Neural crest cell (in vitro differentiated cells): ENCODE measurements around the gene PARP14. TPM values are rescaled to one million over a fixed set of nuclear protein-coding genes. Genes with fewer than 3 reads are reported as not detected.
"Not testable (repeated sequence)": the region's sequence is repeated elsewhere in the genome, so short reads cannot be mapped to it uniquely, and the experiment has no call there.

Experiments used
- DNase-seq: peaks from one replicate; pipeline ENCODE4 v3.0.0; 2021; ENCODE audit warnings: low read depth, mixed read lengths, low spot score
- H3K27ac Mint-ChIP-seq: one replicate; pipeline ENCODE4 v1.8.0; 2021; ENCODE audit warnings: mild to moderate bottlenecking, mixed read lengths; ENCODE audit not compliant: unreplicated experiment
- H3K27me3 Mint-ChIP-seq: 2 replicates; pipeline ENCODE4 v1.8.0; 2021; ENCODE audit warnings: low read depth, mild to moderate bottlenecking, mixed read lengths
- H3K36me3 Mint-ChIP-seq: 2 replicates; pipeline ENCODE4 v1.8.0; 2021; ENCODE audit warnings: low read depth, mild to moderate bottlenecking, mixed read lengths
- H3K4me1 Mint-ChIP-seq: 2 replicates; pipeline ENCODE4 v1.8.0; 2021; ENCODE audit warnings: mixed read lengths
- H3K4me3 Mint-ChIP-seq: one replicate; pipeline ENCODE4 v1.8.0; 2021; ENCODE audit warnings: mild to moderate bottlenecking, mixed read lengths
- H3K9me3 Mint-ChIP-seq: 2 replicates; pipeline ENCODE4 v1.8.0; 2021; ENCODE audit warnings: mixed read lengths
- total RNA-seq: library from RNA; stranded (reverse); gene quantifications from 2 replicates; pipeline ENCODE4 v1.2.1, GENCODE V29; 2021
- TF ChIP-seq, protein P1 (sequence below): fragments of 200-600 bp; sonication (generic); conservative IDR thresholded peaks from 2 replicates; pipeline ENCODE4 v1.5.0; 2021; ENCODE audit warnings: antibody characterized with exemption, mild to moderate bottlenecking

Gene PARP14
- total RNA-seq, 1 donor from 2014 or later = 6.6 TPM

DNA sequence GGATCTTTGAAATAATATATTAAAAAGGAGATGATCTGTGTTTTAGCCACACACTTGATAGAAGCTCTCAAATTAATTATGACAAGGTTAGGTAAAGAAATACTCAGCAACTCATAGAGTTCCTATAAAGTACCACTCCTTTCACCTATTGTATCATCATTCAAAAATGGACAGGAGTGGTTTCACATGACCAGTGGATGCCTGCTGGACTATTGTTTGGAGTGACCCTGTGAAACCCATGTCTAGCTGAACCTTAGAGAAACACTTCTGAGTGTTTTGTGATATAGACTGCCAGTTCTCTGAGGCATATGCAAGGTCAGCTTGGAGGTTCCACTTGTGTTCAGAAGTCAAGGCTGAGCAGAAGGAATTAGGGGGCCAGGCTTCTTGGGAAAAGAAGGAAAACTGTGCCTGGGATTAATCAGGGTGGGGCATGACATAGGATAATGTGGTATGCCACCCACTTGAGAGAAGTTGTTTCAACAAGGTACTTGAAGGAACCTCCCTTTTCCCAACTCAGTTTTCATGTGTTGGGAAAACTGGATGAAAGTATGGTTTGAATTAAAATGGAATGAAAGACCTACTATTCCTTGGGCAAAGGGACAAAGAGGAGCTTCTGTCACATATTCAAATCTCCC lies 15.4 kb downstream of the PARP14 start:
- H3K36me3 Mint-ChIP-seq = no peaks in the 10 kb centered on the region
- TF ChIP-seq, protein P1, sequence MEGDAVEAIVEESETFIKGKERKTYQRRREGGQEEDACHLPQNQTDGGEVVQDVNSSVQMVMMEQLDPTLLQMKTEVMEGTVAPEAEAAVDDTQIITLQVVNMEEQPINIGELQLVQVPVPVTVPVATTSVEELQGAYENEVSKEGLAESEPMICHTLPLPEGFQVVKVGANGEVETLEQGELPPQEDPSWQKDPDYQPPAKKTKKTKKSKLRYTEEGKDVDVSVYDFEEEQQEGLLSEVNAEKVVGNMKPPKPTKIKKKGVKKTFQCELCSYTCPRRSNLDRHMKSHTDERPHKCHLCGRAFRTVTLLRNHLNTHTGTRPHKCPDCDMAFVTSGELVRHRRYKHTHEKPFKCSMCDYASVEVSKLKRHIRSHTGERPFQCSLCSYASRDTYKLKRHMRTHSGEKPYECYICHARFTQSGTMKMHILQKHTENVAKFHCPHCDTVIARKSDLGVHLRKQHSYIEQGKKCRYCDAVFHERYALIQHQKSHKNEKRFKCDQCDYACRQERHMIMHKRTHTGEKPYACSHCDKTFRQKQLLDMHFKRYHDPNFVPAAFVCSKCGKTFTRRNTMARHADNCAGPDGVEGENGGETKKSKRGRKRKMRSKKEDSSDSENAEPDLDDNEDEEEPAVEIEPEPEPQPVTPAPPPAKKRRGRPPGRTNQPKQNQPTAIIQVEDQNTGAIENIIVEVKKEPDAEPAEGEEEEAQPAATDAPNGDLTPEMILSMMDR = no peak
- peak overlapping the region; percentile 45 for H3K27ac Mint-ChIP-seq
- H3K4me1 Mint-ChIP-seq = peaks cover 9% of the 10 kb centered on the region
- no peak overlapping the region for H3K4me3 Mint-ChIP-seq
- no peaks in the 10 kb centered on the region for H3K27me3 Mint-ChIP-seq
- DNase-seq = no peak
- H3K9me3 Mint-ChIP-seq = no peaks in the 10 kb centered on the region

DNA sequence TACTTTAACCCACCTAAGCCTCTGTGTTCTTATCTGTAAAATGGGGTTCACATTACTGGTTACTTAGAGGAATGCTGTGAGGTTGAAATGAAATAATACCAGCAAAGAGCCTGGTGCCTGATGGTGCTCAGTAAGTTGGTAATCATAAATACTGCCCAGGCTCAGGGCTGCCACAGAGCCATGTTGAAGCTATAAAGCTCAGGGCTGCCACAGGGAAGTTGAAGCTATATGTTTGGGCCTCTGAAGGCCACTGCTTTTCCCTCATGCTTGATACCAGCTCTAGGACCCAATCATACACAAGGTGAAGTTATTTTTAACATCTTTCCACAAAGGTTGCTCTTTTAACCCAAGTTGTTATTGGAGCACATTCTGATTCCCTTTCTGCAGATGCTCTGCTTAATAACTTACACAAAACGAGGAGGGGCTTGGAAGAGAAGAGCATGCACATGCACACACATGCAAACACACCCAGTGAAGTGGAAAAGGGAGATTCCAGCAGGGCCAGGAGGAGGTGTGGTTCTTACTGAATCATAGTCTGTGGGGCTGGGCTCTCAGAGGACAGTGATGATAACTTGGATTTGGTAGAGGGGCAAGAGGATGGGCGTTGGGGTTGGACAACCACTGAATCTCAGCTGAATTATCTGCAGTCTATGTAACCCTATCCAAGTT lies 17.4 kb downstream of the PARP14 start:
- DNase-seq = no peak
- Mint-ChIP-seq H3K9me3 (no peaks in the 10 kb centered on the region), H3K4me3 (no peak overlapping the region), H3K36me3 (no peaks in the 10 kb centered on the region), H3K27ac (no peak overlapping the region), H3K27me3 (no peaks in the 10 kb centered on the region), H3K4me1 (peaks cover 11% of the 10 kb centered on the region)
- TF ChIP-seq, protein P1 = no peak

DNA sequence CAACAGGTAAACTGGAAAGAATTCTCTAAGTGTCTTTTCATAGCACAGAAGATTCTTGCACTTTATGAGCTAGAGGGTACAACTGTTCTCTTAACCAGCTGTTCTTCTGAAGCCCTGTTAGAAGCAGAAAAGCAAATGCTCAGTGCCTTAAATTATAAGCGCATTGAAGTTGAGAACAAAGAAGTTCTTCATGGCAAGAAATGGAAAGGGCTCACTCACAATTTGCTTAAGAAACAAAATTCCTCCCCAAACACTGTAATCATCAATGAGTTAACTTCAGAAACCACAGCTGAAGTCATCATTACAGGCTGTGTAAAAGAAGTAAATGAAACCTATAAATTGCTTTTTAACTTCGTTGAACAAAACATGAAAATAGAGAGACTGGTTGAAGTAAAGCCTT lies 19.6 kb downstream of the PARP14 start:
- H3K36me3 Mint-ChIP-seq = no peaks in the 10 kb centered on the region
- no peaks in the 10 kb centered on the region for H3K27me3 Mint-ChIP-seq
- H3K4me1 Mint-ChIP-seq = peaks cover 14% of the 10 kb centered on the region
- H3K4me3 Mint-ChIP-seq = no peak overlapping the region
- no peak overlapping the region for H3K27ac Mint-ChIP-seq
- DNase-seq = no peak
- H3K9me3 Mint-ChIP-seq = no peaks in the 10 kb centered on the region
- TF ChIP-seq, protein P1 = no peak

DNA sequence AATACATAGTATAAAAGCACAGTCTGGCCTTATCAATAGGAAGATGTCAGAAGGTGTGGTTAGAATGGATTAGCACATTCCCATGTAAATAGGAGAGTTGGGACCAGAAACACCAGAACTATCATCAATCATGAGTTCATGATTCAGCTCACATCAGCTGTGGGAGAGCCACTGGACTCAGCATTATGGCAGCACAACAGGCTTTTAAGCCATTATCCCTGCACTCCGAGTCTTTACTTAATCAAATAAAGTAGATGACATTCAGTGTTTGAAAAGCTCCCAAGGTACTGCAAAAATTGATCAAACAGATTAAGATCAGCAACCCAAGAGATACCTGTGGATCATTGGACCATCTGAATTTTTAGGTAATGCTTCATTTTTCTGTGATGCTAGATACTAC lies 24.7 kb downstream of the PARP14 start:
- Mint-ChIP-seq H3K36me3 (peaks cover 1% of the 10 kb centered on the region), H3K27me3 (no peaks in the 10 kb centered on the region), H3K9me3 (peaks cover 6% of the 10 kb centered on the region), H3K4me1 (peaks cover 8% of the 10 kb centered on the region), H3K4me3 (no peak overlapping the region), H3K27ac (no peak overlapping the region)
- TF ChIP-seq, protein P1 = no peak
- DNase-seq = no peak

DNA sequence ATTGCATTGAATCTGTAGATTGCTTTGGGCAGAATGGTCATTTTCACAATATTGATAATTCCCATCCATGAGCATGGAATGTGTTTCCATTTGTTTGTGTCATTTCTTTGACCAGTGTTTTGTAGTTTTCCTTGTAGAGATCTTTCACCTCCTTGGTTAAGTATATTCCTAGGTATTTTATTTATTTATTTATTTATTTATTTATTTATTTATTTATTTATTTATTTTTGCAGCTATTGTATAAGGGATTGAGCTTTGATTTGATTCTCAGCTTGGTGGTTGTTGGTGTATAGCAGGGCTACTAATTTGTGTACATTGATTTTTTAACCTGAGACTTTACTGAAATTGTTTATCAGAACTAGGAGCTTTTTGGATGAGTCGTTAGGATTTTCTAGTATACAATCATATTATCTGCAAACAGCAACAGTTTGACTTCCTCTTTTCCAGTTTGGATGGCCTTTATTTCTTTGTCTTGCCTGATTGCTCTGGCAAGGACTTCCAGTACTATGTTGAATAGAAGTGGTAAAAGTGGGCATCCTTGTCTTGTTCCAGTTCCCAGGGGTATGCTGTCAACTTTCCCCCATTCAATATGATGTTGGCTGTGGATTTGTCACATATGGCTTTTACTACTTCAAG lies 30.1 kb downstream of the PARP14 start:
- H3K27ac Mint-ChIP-seq, DNase-seq, H3K9me3 Mint-ChIP-seq, H3K4me1 Mint-ChIP-seq, H3K36me3 Mint-ChIP-seq, H3K4me3 Mint-ChIP-seq, H3K27me3 Mint-ChIP-seq: not testable (repeated sequence)

DNA sequence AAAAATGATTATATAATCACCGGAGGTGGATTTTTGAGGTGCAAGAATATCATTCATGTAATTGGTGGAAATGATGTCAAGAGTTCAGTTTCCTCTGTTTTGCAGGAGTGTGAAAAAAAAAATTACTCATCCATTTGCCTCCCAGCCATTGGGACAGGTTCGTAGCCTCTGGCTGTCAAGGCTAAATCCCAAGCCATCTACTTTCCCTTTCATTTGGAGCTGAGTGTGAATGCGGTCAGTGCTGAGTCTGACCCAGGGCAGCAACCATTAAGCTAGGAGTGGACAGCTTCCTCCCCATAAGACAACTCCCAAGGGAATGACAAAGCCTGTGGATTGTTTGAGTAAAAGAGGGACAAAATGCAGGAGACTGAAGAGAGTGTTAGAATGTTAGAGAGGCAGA lies 33.6 kb downstream of the PARP14 start:
- Mint-ChIP-seq H3K9me3 (peaks cover 9% of the 10 kb centered on the region), H3K4me3 (no peak overlapping the region), H3K27me3 (no peaks in the 10 kb centered on the region), H3K36me3 (peaks cover 15% of the 10 kb centered on the region), H3K4me1 (peaks cover 6% of the 10 kb centered on the region), H3K27ac (no peak overlapping the region)
- TF ChIP-seq, protein P1 = no peak
- DNase-seq = no peak
